CD4-positive, alpha-beta T cell treated with Interleukin-4 for 4 hours (primary cell): ENCODE data around the gene P2RX6.
"Not testable (repeated sequence)": the region's sequence is repeated elsewhere in the genome, so short reads cannot be mapped to it uniquely, and the experiment has no call there.

ENCODE experiments used
- DNase-seq: peaks from one replicate; pipeline ENCODE4 v3.0.0-alpha.2; 2020

The P2RX6 gene

GRCh38 chr22:21014726-21015465 is at the start of gene P2RX6:
Gene P2RX6, plus strand, starts transcription at chr22:21015165. Its CDS starts 10 bp downstream, at chr22:21015175.
- DNase-seq: no peak

- DNase-seq: no peak
Observed at GRCh38 chr22:20965888-20966855, 48.8 kb upstream of the P2RX6 start.

GRCh38 chr22:20966883-20967696 is 47.9 kb upstream of the P2RX6 start, which contains the start of gene AIFM3:
Gene AIFM3, plus strand, starts transcription at chr22:20967255. Its CDS starts 690 bp downstream, at chr22:20967945.
- no peak for DNase-seq

- no peak for DNase-seq
Observed at GRCh38 chr22:20967697-20968211, 47.2 kb upstream of the P2RX6 start.

GRCh38 chr22:20968281-20968977 is 46.5 kb upstream of the P2RX6 start:
- no peak for DNase-seq

DNA sequence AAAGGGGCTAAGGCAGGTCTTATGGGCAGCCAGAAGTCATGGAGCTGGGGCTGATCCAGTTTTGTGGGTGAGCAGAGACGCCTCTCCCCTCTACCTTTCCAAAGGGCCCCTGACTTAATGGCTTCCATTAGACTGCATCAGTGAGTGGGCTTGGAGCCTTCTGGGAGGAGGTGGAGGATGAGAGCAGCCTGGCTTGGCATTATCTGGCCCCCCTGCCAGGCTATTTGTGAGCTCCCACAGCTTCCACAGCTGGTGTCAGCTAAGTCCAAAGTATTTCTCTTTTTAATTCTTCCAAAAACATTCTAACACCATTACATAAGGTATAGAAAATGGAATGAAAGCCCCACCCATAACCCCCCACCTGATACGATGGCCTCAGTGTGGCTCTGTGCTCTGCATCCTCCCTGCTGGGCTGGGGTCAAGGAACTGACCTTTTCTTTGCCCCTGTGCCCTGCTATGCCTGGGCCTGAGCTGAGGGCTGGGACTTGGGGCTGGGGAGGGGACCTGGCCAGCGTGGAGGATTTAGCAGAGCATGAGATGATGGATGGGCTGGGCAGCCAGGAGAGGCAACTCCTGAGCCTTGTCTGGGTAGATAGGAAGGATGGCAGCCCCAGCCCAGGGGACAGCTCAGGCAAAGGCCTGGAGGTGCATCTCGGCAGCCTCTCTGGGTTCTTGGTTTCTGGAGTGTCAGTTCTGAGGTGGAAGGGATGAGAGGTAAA is 43.9 kb upstream of the P2RX6 start:
- DNase-seq: no peak

GRCh38 chr22:20972014-20972694 is 42.8 kb upstream of the P2RX6 start:
- DNase-seq: not testable (repeated sequence)

GRCh38 chr22:20972933-20973577 is 41.9 kb upstream of the P2RX6 start:
- no peak for DNase-seq

- no peak for DNase-seq
Observed at GRCh38 chr22:20973634-20974286, 41.2 kb upstream of the P2RX6 start.

GRCh38 chr22:20974336-20974955 is 40.5 kb upstream of the P2RX6 start:
- no peak for DNase-seq

DNA sequence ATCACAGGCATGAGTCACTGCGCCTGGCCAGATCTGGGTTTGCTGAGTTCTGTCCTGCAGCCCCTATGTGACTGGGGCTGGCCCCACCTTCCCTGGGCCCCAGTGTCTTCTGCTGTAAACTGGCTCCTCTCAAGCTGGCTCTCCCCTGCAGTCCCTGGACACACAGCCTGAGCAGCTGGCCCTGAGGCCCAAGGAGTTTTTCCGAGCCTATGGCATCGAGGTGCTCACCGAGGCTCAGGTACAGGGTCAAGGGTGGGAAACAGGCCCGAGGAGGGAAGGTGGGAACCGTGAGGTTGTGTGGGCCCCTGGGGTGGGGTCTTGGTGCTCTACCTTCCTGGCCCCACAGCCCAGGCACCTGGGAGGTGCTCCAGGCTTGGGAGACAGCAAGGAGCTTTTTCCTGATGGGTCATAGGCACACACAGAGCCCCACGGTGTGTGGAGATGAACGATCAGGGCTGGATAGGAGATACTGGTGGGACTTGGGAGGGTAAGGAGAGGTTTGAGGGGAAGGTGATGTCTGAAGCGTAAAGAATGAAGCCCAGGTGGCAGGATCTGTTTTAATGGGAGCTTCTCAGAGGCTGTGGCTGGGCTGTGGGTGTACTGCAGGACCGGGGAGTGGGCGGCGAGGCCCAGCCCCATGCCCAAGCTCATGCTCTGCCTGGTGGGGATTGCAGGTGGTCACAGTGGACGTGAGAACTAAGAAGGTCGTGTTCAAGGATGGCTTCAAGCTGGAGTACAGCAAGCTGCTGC is 39.2 kb upstream of the P2RX6 start:
- no peak for DNase-seq

- DNase-seq: no peak
Observed at GRCh38 chr22:20976291-20976877, 38.6 kb upstream of the P2RX6 start.

DNA sequence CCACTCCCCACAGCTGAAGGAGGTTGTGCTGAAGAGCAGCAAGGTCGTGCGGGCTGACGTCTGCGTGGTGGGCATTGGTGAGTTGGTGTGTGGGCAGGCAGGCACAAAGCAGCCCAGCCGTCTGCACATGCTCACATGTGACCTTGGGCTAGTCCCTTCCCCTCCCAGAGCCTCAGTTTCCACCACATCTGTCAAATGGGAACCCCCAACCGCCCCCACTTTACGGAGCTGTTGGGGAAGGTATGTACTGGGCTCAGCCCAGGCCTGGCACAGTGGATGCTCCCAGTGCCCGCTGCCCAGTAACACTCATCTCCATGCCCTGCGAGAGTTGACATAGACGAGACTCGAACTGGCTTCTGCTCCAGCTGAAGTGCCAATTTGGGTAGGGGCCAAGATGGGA is 37.9 kb upstream of the P2RX6 start:
- no peak for DNase-seq

- DNase-seq: no peak
Observed at GRCh38 chr22:20977516-20978170, 37.3 kb upstream of the P2RX6 start.

- no peak for DNase-seq
Observed at GRCh38 chr22:20978419-20978818, 36.5 kb upstream of the P2RX6 start.

DNA sequence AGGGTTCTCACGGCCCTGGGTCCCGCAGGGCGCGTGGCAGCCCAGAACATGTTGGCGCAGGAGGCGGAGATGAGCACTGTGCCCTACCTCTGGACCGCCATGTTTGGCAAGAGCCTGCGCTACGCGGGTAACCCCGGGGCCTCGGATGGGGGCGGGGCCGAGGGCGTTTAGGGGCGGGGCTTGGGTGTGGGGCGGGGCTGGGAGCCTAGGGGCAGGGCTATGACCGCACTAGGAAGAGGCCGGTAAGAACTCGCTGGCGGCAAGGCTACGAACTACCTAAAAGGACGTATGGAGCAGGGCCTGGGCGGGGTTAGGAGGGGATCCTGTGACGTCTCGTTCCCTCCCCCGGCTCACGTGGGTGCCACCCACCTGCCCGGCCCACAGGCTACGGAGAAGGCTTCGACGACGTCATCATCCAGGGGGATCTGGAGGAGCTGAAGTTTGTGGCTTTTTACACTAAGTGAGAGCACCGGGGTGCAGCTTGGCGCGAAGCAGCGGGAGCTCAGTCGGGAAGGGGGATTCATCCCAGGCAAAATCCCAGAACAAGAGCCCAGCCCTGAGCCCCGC is 35.6 kb upstream of the P2RX6 start:
- peak; percentile 48 for DNase-seq

GRCh38 chr22:20979940-20980453 is 35.0 kb upstream of the P2RX6 start:
- DNase-seq: no peak
